ENCODE results near the gene KLRF1.

DNA sequence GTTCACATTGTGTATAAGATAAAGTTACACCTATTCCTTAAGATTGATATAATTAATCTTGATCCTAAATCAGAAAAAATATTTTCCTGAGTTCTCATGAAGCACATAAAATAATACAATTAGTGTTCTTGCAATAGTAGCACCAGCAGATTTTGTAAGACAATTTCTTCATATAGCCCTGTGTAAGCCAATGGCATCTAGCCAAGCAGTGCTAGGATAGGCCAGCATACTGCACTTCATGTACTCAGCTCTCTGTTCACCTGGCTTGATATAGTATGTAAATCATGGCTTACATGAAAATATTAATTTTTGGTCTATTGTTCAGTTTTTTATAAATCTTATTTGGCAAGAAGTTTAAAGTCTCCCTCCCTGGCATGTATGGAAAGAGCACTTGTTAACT, 55.9 kb downstream of the KLRF1 start:
- TF ChIP-seq CTCF (IDR thresholded peaks at IDR 0.05) (no peak), EP300 (IDR thresholded peaks at IDR 0.05) (no peak), POLR2AphosphoS5 (IDR thresholded peaks at IDR 0.05) (no peak), POLR2A (IDR thresholded peaks at IDR 0.05) (no peak)

All from gastroesophageal sphincter (tissue), 3 donors.